H1 (cell line): ENCODE data around the gene PPM1N. TPM values are rescaled to one million over a fixed set of nuclear protein-coding genes. Genes with fewer than 3 reads are reported as not detected.
A peak's percentile ranks its signal among the peaks of the same experiment; 100 is the strongest.

Experiments
- CTCF ChIA-PET: fragments of 300-600 bp; sonication (Branson Sonifier 250); formaldehyde crosslinking; loops from one replicate; lab custom pipeline; 2021; ENCODE audit not compliant: partially characterized antibody; lab: Charles Lee
- POLR2A ChIA-PET: fragments of 300-600 bp; sonication (Branson Sonifier 250); formaldehyde crosslinking; loops from one replicate; lab custom pipeline; 2021; ENCODE audit warnings: inconsistent platforms; ENCODE audit not compliant: partially characterized antibody; lab: Charles Lee
- DNase-seq, 2 experiments: peaks; one replicate each; pipeline versions ENCODE4 v3.0.0 to v3.0.0-alpha.2; 2010 to 2022; ENCODE audit warnings: low spot score in 2 of 2, low read depth in 1 of 2, mixed read lengths in 1 of 2
- FAIRE-seq: peaks from 2 replicates; lab custom pipeline; 2011; peaks lifted over from hg19 to GRCh38; lab: Jason Lieb, UNC
- H2AFZ ChIP-seq: 2 replicates; pipeline ENCODE4 v1.8.1; 2012; ENCODE audit warnings: low read length, inconsistent platforms
- H2AK5ac ChIP-seq: 2 replicates; pipeline ENCODE4 v1.6.1; 2013; ENCODE audit warnings: low read depth, low read length
- H2BK120ac ChIP-seq: replicated peaks from 2 replicates; pipeline ENCODE3; 2013; ENCODE audit warnings: low read depth, low read length, inconsistent platforms
- H2BK12ac ChIP-seq: 2 replicates; pipeline ENCODE4 v1.6.1; 2013; ENCODE audit warnings: low read depth, low read length
- H2BK15ac ChIP-seq: 2 replicates; pipeline ENCODE4 v1.6.1; 2013; ENCODE audit warnings: low read length
- H2BK20ac ChIP-seq: 2 replicates; pipeline ENCODE4 v1.6.1; 2013; ENCODE audit warnings: low read length
- H2BK5ac ChIP-seq: 2 replicates; pipeline ENCODE4 v1.6.1; 2013; ENCODE audit warnings: low read depth, low read length
- H3K14ac ChIP-seq: 2 replicates; pipeline ENCODE4 v1.6.1; 2013; ENCODE audit warnings: inconsistent platforms; ENCODE audit not compliant: insufficient read length
- H3K18ac ChIP-seq: 2 replicates; pipeline ENCODE4 v1.6.1; 2013; ENCODE audit warnings: low read length; ENCODE audit errors: extremely low read depth
- H3K23ac ChIP-seq: 2 replicates; pipeline ENCODE4 v1.6.1; 2013; ENCODE audit warnings: inconsistent platforms; ENCODE audit not compliant: insufficient read length
- H3K23me2 ChIP-seq: 2 replicates; pipeline ENCODE4 v1.6.1; 2013; ENCODE audit warnings: low read depth, low read length
- H3K27ac ChIP-seq: 2 replicates; pipeline ENCODE4 v1.6.1; 2011; ENCODE audit warnings: low read depth, low read length, inconsistent platforms
- H3K27me3 ChIP-seq, 4 experiments: replicated peaks in 1 of 4; 1 replicate in 1 of 4; 2 replicates in 3 of 4; pipeline versions ENCODE4 v1.6.1 to v1.8.1; 2011 to 2013; ENCODE audit warnings: low read length in 3 of 4, mild to moderate bottlenecking in 3 of 4, inconsistent platforms in 2 of 4, mixed read lengths in 2 of 4, moderate library complexity in 1 of 4; ENCODE audit not compliant: control insufficient read depth in 3 of 4, insufficient read depth in 3 of 4; ENCODE audit errors: extremely low read depth in 1 of 4
- H3K36me3 ChIP-seq, 4 experiments: 2 replicates each; pipeline versions ENCODE4 v1.6.1 to v1.8.1; 2011 to 2013; ENCODE audit warnings: mild to moderate bottlenecking in 4 of 4, low read length in 3 of 4, moderate library complexity in 2 of 4, control low read depth in 1 of 4, inconsistent platforms in 1 of 4; ENCODE audit not compliant: insufficient read depth in 4 of 4, control insufficient read depth in 2 of 4
- H3K4ac ChIP-seq: replicated peaks from 2 replicates; pipeline ENCODE3; 2013; ENCODE audit warnings: low read length, low read depth, mixed read lengths, inconsistent platforms; ENCODE audit not compliant: insufficient read length
- H3K4me1 ChIP-seq, 4 experiments: replicated peaks in 1 of 4; 1 replicate in 1 of 4; 2 replicates in 3 of 4; pipeline versions ENCODE4 v1.6.1 to v1.8.1; 2011 to 2013; ENCODE audit warnings: low read length in 3 of 4, inconsistent platforms in 2 of 4, mixed read lengths in 1 of 4; ENCODE audit not compliant: insufficient read depth in 4 of 4, control insufficient read depth in 3 of 4
- H3K4me2 ChIP-seq, 2 experiments: 2 replicates each; pipeline versions ENCODE4 v1.6.1 to v1.8.1; 2011 to 2013; ENCODE audit warnings: low read depth in 2 of 2, low read length in 2 of 2, control low read depth in 1 of 2, inconsistent platforms in 1 of 2, mild to moderate bottlenecking in 1 of 2; ENCODE audit not compliant: insufficient read depth in 1 of 2
- H3K4me3 ChIP-seq, 4 experiments: fragments of 200-600, 300-600 bp in 1 of 4; sonication (generic), shearing (Covaris generic), sonication (Bioruptor Twin) in 1 of 4; 2 replicates each; pipeline versions ENCODE4 v1.5.1 to v1.8.1; 2011 to 2016; ENCODE audit warnings: low read length in 4 of 4, low read depth in 3 of 4, control low read depth in 2 of 4, inconsistent platforms in 2 of 4, mild to moderate bottlenecking in 2 of 4, mixed read lengths in 1 of 4, moderate library complexity in 1 of 4; ENCODE audit not compliant: insufficient read depth in 2 of 4; ENCODE audit errors: extremely low read depth in 1 of 4
- H3K56ac ChIP-seq: replicated peaks from 2 replicates; pipeline ENCODE3; 2013; ENCODE audit warnings: low read depth, mild to moderate bottlenecking, mixed read lengths, low read length, inconsistent platforms; ENCODE audit not compliant: insufficient read length
- H3K79me1 ChIP-seq: 2 replicates; pipeline ENCODE4 v1.6.1; 2013; ENCODE audit warnings: low read depth, low read length, control low read depth
- H3K79me2 ChIP-seq, 2 experiments: 2 replicates each; pipeline versions ENCODE4 v1.6.1 to v1.8.1; 2012 to 2013; ENCODE audit warnings: low read length in 2 of 2, mild to moderate bottlenecking in 2 of 2, inconsistent platforms in 1 of 2; ENCODE audit not compliant: insufficient read depth in 2 of 2, control insufficient read depth in 1 of 2
- H3K9ac ChIP-seq, 4 experiments: replicated peaks in 1 of 4; 1 replicate in 1 of 4; 2 replicates in 3 of 4; pipeline versions ENCODE4 v1.6.1 to v1.8.1; 2011 to 2013; ENCODE audit warnings: low read depth in 3 of 4, low read length in 3 of 4, control low read depth in 2 of 4, mild to moderate bottlenecking in 2 of 4, moderate library complexity in 2 of 4, inconsistent platforms in 1 of 4; ENCODE audit errors: extremely low read depth in 1 of 4
- H3K9me3 ChIP-seq, 2 experiments: 2 replicates each; pipeline versions ENCODE4 v1.6.1 to v1.8.1; 2012 to 2013; ENCODE audit warnings: mild to moderate bottlenecking in 2 of 2, moderate library complexity in 2 of 2, control low read depth in 1 of 2, inconsistent platforms in 1 of 2, low read depth in 1 of 2, low read length in 1 of 2, mixed read lengths in 1 of 2; ENCODE audit not compliant: insufficient read depth in 2 of 2
- H4K20me1 ChIP-seq, 2 experiments: replicated peaks in 1 of 2; 2 replicates each; pipeline versions ENCODE3 to v1.8.1; 2011 to 2013; ENCODE audit warnings: inconsistent platforms in 2 of 2, low read length in 2 of 2, mild to moderate bottlenecking in 1 of 2; ENCODE audit not compliant: insufficient read depth in 2 of 2, control insufficient read depth in 1 of 2
- H4K5ac ChIP-seq: 2 replicates; pipeline ENCODE4 v1.6.1; 2013; ENCODE audit warnings: low read length, low read depth, mixed read lengths, inconsistent platforms; ENCODE audit not compliant: insufficient read length
- H4K8ac ChIP-seq: 2 replicates; pipeline ENCODE4 v1.8.0; 2013; ENCODE audit warnings: mild to moderate bottlenecking, moderate library complexity, low read length, inconsistent platforms; ENCODE audit not compliant: insufficient read depth; ENCODE audit errors: extremely low read depth
- H4K91ac ChIP-seq: replicated peaks from 2 replicates; pipeline ENCODE3; 2013; ENCODE audit warnings: low read length, mixed read lengths, inconsistent platforms; ENCODE audit not compliant: insufficient read length
- KDM4A ChIP-seq: IDR thresholded peaks from one replicate; pipeline ENCODE4 v1.7.1; 2012; ENCODE audit warnings: low read depth, mild to moderate bottlenecking, moderate library complexity, low read length, inconsistent platforms; ENCODE audit not compliant: severe bottlenecking
- POLR2AphosphoS5 ChIP-seq: IDR thresholded peaks from 2 replicates; pipeline ENCODE4 v1.6.1; 2011; ENCODE audit warnings: low read depth, low read length
- WGBS, 2 experiments: shearing (Covaris generic) in 1 of 2; methylation state at CpG; one replicate each; pipeline versions ENCODE4 v1.1.6 to v1.1.7; 2013 to 2015; ENCODE audit warnings: low lambda C conversion rate in 2 of 2, mixed read lengths in 2 of 2, inconsistent platforms in 1 of 2, low coverage in 1 of 2, missing lambda C conversion rate in 1 of 2; ENCODE audit not compliant: insufficient replicate concordance in 2 of 2, insufficient coverage in 1 of 2, insufficient read length in 1 of 2; ENCODE audit errors: extremely low coverage in 1 of 2, missing lambda C conversion rate in 1 of 2; 5-methylcytosine and 5-hydroxymethylcytosine counted together
- polyA plus RNA-seq, 7 experiments: library from polyadenylated mRNA; depleted of rRNA in 3 of 7; stranded (reverse) in 5 of 7; unstranded in 2 of 7; fragments of >200 nt in 5 of 7; fragments of 200-250 nt in 2 of 7; gene quantifications; 1 replicate in 5 of 7; 2 replicates in 1 of 7; 4 replicates in 1 of 7; pipeline versions ENCODE4 v1.2.1 to v1.2.3, GENCODE V29; 2011 to 2013; ENCODE audit warnings: missing spikeins in 2 of 7, mixed read lengths in 2 of 7
- total RNA-seq: library from RNA; stranded (reverse); fragmentation: NEBNext Ultra II Directional; extraction: Animal tissue kit (Norgen Biotek cat#: 25700); gene quantifications from 2 replicates; pipeline ENCODE4 v1.2.1, GENCODE V29; 2021

PPM1N gene
- total and polyA plus RNA-seq, 2 of the 8 experiments (the other 6 are each of a cell fraction or from before 2014, with no cell fraction given), result 12.2 to 14.4 TPM

DNA sequence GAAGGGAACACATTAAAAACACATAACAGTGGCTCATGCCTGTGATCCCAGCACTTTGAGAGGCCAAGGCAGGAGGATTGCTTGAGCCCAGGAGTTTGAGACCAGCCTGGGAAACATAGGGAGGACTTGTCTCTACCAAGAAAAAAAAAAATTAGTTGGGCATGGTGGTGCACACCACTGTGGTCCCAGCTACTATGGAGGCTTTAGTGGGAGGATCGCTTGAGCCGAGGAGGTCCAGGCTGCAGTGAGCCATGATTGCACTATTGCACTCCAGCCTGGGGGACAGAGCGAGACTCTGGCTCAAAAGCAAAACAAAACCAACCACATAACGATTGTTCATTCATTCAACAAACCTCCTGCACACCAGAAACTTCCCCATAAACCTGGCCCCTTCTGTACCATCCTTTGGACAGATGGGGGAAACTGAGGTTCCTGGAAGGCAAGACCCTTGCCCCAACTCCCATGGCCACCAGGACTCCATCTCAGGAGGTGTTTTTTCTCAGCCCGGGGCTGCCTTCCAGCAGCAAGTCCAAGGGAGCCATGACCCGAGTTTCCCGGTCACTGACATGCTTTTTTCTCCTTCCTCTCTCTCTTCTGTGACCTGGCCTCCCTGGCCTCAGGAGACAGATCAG, 26.2 kb upstream of the PPM1N start:
- H3K79me1 ChIP-seq, result no peaks in the 10 kb centered on the region
- H3K36me3 ChIP-seq, result no peaks in the 10 kb centered on the region
- H3K79me2 ChIP-seq, result no peaks in the 10 kb centered on the region
- WGBS, 2 experiments, result 80% methylated on average over 7 of the region's 7 CpGs; no CpG with 5 or more reads in 1 of the 2 experiments
- no peak overlapping the region for H4K5ac ChIP-seq
- H3K23me2 ChIP-seq, result peaks cover 23% of the 10 kb centered on the region; the same call in 1 of the 2 replicates
- H3K56ac ChIP-seq, result no peak overlapping the region
- 0 out of 2 replicates have a peak overlapping the region, but pooled peaks have one; percentile 42 for H2AFZ ChIP-seq
- no peak overlapping the region for H3K14ac ChIP-seq
- no peak overlapping the region for H2BK20ac ChIP-seq
- H3K23ac ChIP-seq, result no peak overlapping the region
- no peak overlapping the region for H2AK5ac ChIP-seq
- POLR2A ChIA-PET, result interaction anchor here (0.6 to 2.1 kb wide), 4 partner anchors 20 to 1302 kb away, joined by 3 to 10 read pairs (median 4); no protein-coding TSS in a partner anchor
- H2BK120ac ChIP-seq, result no peak overlapping the region
- H3K27me3 ChIP-seq, result peaks cover 0 to 17% (median 17%) of the 10 kb centered on the region in 4 experiments; a peak in 4 of 7 replicates
- DNase-seq (no peak), FAIRE-seq (no peak)
- peaks cover 0 to 3% of the 10 kb centered on the region in 2 experiments for H4K20me1 ChIP-seq
- H4K8ac ChIP-seq, result 0 out of 2 replicates have a peak overlapping the region, but pooled peaks have one; percentile 81
- H3K4ac ChIP-seq, result no peak overlapping the region
- peak overlapping the region; percentile 97; the same call in 1 of the 2 replicates for H2BK15ac ChIP-seq
- peaks cover 0 to 21% (median 14%) of the 10 kb centered on the region in 4 experiments; a peak in 6 of 7 replicates for H3K4me1 ChIP-seq
- H2BK12ac ChIP-seq, result 0 out of 2 replicates have a peak overlapping the region, but pooled peaks have one; percentile 29
- peak overlapping the region in 1 of 4 experiments; percentile 56; a peak in 1 of 7 replicates for H3K9ac ChIP-seq
- H3K18ac ChIP-seq, result peak overlapping the region; percentile 60
- H3K27ac ChIP-seq, result no peak overlapping the region
- H3K4me2 ChIP-seq, result peak overlapping the region; percentile 52 to 62
- no peak overlapping the region for H2BK5ac ChIP-seq
- H4K91ac ChIP-seq, result no peak overlapping the region
- CTCF ChIA-PET, result interaction anchor here (0.7 to 32.9 kb wide), 10 partner anchors 10 to 171 kb away, joined by 3 to 760 read pairs (median 4); partner anchors contain the start of gene ERCC1
- peak overlapping the region; percentile 9 to 53 (median 20); a peak in 5 of 8 replicates for H3K4me3 ChIP-seq
- 0 out of 2 replicates have a peak, but pooled peaks have one; percentile 16 for TF ChIP-seq POLR2AphosphoS5
- no peak for TF ChIP-seq KDM4A
- H3K9me3 ChIP-seq, result no peaks in the 10 kb centered on the region
